Effector CD8-positive, alpha-beta T cell (primary cell): ENCODE results near the gene CEP55.
"Not testable (repeated sequence)": the region's sequence is repeated elsewhere in the genome, so short reads cannot be mapped to it uniquely, and the experiment has no call there.

ENCODE experiments used
- DNase-seq: peaks from one replicate; lab custom pipeline; 2025; lab: John Stamatoyannopoulos, UW

The CEP55 gene

DNA sequence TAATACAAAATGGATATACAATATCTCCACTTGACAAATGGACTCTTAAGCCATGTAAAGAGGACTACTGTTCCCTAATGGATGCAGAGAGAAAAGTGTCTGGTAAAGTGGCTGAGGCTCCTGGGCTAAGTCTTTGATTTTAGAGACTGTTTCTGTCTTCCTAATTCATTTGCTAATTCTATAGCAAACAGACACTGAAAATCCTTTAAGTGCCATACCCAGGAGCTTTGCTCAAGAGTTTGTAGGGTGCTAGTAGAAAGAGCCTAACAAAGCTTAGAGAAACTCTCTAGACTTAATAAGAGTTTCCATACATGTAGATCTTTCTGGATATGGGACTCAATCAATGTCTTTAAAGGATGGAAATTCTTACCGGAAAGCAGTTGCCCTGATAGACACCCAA lies 16.7 kb downstream of the CEP55 start:
- no peak for DNase-seq

DNA sequence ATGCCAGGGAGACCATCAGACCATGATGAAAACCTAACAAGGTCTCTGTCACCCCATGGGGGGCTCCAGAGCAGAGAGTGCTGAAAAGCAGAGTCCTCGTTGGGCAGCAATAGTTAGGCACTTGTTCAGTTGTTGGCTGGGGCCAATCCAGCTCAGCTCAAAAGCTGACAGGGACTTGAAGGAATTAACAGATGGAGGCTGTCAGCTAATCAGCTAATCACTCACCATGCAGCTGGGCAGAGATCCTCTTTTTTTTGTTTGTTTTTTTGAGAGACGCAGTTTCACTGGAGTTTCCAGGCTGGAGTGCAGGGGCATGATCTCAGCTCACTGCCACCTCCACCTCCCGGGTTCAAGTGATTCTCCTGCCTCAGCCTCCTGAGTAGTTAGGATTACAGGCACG lies 18.1 kb downstream of the CEP55 start:
- DNase-seq: no peak

DNA sequence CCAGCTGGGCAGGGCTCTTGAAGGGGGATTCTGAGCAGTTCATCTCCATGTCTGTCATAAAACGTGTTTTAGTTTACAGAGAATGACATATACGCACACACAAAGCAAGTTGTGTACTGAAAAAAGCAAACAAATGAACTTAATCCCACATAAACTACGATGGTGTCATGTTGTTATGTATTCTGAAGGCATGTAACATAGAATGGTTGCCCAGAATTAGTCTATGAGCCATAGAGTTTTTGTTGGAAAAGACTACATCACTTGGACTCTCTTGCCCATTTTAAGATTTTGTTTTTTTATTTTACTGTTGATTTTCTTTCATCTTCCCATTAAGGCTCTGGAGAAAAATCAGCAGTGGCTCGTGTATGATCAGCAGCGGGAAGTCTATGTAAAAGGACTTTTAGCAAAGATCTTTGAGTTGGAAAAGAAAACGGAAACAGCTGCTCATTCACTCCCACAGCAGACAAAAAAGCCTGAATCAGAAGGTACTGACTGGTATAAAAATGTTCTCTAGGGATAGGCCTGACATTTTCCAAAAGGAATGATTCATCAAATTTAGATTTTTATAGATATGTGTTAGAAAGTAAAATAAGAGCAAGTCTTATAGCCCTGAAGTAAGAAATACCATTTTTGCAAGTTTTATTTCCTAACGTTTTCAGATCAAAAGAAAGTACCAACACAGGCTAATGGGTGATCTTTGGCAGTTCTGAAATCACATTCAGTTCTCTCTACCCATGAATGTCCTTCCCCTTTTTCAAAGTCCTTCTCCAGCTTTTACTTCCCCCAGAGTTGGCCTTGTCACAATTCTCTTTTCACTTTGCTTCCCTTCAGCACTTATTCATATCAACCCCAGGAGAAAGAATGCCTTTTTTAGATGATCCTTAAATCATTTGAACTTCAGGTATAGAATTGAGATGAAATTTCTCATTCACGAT lies 18.9 kb downstream of the CEP55 start:
- DNase-seq: no peak

DNA sequence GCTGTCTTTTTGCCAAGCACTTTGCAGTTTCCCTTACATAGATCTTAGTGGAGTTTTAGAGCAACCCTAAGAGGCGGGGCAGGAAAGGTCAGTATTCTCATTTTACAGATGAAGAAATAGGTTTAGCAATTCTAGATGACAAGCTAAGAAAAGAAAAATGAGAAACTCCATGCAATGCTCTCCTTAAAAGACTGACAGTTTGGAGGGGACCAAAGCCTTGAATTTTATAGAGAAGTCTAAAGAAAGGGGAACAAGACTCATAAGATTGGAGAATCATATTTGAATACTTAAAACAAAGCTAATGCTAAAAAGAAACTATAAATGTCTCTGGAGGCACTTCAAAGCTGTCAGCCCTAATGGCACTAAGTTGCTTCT lies 19.6 kb downstream of the CEP55 start:
- no peak for DNase-seq

DNA sequence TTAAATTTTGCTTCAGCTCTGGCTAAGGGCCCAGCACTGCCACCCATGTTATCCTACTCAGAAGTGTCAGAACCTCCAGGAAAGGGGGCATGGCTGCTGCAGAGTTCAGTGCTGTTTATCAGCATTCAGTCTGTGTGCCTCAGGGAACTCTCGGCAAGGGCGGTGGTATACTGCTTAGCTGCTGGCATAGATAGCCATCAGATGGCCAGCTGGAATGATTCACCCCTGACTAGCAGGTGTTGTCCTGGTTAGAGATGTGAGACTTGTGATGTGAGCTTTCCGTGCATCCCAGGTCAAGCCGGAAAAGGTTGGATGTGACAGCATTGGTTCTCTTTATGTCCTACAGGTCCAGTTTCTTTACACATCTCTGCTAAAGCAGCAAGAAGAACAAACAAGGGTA lies 22.1 kb downstream of the CEP55 start:
- no peak for DNase-seq

DNA sequence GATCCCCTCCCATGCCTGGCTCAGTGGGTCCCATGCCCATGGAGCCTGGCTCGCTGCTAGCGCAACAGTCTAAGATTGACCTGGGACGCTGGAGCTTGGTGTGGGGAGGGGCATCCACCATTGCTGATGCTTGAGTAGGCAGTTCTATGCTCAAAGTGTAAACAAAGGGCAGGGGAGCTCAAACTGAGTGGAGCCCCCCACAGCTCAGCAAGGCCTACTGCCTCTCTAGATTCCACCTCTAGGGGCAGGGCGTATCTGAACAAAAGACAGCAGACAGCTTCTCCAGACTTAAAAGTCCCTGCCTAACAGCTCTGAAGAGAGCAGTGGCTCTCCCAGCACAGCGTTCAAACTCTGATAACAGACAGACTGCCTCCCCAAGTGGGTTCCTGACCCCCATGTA lies 38.9 kb downstream of the CEP55 start:
- no peak for DNase-seq

DNA sequence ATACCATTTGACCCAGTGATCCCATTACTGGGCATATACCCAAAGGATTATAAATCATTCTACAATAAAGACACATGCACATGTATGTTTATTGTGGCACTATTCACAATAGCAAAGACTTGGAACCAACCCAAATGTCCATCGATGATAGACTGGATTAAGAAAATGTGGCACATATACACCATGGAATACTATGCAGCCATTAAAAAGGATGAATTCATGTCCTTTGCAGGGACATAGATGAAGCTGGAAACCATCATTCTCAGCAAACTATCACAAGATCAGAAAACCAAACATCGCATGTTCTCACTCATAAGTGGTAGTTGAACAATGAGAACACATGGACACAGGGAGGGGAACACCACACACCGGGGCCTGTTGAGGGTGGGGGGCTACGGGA lies 44.5 kb downstream of the CEP55 start:
- not testable (repeated sequence) for DNase-seq

DNA sequence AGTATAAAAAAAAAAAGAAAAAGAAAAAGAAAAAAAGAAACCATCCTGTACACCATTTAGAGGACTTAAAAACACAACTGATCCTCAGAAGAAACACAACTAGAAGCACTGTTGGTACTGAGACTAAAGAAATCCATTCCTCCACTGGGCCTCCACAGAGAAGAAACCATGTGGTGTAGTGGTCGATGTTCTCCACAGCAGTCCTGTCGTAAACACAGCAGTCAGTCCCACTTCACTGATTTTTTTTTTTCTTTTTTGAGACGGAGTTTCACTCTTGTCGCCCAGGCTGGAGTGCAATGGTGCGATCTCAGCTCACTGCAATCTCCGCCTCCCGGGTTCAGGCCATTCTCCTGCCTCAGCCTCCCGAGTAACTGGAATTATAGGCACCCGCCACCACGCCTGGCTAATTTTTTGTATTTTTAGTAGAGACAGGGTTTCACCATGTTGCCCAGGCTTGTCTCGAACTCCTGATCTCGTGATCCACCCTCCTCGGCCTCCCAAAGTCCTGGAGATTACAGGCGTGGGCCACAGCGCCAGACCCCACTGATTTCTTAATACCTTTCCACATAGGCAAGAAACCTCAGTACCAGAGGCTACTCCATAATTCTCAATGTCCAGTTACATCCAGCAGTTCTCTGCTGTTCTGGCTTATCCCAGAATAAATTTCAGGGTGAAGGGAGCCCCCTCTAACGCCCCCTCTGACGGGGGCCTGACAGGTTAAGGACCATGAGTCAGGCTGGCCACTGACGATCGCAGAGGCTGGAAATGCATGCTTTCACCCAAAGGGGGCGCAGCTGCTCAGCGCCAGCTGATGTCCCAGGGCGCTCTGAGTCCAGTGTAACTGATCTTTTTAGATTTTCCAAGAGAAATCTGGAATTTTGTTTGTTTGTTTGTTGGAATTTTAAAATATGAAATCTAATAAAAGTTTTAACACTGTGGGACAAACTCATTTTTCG lies 45.3 kb downstream of the CEP55 start:
- no peak for DNase-seq

DNA sequence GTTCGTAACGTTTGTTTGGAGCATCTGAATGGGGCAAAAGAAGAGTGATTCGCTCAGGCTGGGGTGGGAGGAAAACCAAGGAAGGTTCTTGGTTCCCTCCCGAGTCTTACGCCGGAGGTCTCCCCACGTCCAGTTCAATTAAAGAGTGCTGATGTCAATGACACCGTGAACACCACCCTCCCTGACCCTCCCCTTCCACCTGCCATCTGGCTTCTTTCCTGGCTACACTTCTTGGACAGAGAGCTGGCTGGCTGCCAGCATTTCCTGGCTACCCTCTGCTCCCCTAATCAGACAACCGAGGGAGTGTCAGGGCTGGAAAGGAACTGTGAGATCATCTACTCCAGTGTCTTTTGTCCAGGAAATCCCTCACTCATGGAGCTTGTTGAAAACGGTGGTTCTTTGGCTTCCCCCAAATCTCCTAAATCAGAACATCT lies 46.0 kb downstream of the CEP55 start:
- DNase-seq: no peak

DNA sequence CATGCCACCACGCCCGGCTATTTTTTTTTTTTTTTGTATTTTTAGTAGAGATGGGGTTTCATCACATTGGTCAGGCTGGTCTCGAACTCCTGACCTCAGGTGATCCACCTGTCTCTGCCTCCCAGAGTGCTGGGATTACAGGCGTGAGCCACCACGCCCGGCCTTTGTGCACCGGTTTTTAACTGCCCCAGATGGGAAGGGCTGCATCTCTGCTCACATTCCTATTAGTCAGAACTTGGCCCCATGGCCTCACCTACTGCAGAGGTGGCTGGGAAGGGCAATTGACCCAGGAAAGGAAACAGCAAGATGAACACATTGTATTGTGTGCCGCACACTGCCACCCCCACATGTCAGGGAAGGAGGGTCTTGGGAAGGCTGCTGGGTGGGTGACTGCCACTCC lies 50.6 kb downstream of the CEP55 start:
- not testable (repeated sequence) for DNase-seq

DNA sequence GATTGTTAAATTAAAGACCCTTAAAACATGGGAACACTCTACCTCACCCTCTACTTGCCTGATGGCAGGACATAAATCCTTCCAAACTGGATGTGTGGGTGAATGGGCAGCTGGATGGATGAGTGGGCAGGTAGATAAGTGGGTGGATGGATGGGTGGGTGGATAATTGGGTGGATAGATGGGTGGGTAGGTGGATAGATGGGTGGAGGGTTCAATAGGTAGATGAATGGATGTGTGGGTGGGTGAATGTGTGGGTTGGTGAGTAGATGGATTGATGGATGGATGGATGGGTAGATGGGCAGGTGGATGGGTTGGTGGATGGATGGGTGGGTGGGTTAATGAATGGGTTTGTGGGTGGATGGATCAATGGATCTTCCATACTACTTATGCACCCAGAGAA lies 51.1 kb downstream of the CEP55 start:
- no peak for DNase-seq

DNA sequence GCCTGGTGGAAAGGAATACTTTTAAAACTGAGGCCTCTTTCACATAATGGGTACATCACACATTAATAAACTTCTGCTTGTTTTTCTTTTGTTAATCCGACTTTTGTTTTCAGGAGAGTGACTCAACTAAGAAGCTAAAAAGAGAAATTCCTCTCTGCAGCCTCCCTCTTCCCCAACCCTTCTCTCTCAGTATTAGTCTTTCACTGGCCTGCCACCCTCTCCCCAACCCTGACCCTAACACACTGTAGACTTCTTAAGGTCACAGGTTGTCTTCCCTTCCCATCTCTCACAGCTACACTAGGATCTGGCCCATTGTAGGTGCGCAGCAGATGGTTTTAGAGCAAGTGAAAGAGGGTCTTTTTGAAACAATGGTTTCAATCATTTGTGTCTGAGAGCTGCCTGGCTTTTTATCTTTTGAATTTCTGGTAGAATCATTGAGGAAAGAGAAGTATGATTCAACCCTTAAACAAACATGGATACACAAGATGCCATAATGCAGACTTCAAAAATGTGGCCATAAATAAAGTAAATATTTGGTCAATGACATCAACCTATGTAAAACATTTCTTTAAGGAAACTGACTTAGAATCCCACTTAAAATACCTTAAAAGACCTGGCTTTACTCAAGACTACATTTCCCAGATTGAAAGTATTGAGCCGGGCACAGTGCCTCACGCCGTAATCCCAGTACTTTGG lies 52.1 kb downstream of the CEP55 start:
- DNase-seq: no peak

DNA sequence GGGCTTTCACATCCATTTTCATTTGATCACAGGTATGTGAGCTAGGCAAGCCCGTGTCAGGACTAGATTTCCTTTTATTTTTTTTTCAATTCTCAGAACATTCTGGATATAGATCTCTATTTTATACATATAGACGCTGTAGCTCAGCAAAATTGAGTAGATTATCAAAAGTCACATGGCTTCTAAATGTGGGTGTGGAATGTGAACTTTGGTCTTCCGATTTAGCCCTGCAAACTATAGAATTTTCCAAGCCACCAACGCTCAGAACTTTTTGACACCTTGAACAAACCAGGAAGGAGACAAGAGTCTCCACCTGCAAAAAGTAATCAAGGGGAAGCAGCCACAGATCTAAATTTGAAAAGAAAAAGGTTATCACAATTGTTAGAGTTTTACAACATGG lies 54.2 kb downstream of the CEP55 start:
- no peak for DNase-seq

DNA sequence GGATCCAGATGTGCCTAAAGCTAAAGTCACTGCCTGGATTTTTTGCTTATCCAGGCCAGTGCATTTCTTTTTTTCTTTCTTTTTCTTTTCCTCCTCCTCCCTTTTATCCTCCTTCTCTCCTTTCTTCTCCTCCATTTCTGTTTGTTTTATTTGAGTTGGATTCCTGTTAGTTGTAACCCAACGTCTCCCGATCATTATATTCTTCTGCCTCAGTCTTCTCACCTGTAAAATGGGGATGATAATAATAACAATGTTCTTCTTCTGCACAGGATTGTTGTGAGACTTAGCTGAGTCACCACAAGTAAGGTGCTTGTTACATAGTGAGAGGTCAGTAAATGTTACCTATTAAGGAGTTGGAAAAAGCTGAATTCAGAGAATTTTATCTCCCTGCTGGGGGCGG lies 56.4 kb downstream of the CEP55 start:
- no peak for DNase-seq

DNA sequence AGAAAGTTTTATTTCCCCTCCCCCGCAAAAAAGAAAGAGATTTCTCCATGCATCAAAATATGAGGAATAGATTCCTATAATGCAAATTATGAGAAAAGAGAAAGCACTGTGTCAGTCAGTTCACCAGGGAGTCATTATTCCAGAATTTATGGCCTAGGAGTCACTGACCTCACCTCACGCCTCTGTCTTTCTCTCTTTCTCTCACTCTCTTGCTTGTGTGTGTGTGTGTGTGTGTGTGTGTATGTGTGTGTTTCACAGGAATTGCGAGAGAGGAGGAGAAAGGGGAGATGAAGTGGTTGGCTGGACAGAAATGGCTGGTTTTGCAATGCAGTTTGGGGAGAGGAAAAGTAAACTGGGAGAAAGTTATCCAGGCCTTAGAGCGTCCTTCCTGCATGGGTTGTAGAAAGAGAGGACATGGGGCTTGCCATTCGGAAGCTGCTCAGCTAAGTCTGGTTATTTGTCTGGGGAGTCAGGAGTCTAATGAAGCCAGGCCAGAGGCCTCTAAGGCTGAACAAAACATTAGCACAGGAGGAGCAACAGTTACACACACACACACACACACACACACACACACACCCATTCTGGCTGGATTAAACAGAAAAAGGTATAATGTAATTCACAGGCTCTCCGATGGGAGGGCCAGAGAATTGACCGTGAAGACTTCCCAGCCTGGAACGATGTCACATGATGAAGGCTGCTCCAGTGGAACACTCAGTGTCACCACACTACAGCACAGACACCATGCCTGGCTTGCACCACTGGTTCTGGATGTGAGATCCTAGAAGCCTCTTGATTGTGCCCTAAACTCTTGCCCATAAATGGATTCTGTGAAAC lies 57.3 kb downstream of the CEP55 start:
- DNase-seq: no peak

DNA sequence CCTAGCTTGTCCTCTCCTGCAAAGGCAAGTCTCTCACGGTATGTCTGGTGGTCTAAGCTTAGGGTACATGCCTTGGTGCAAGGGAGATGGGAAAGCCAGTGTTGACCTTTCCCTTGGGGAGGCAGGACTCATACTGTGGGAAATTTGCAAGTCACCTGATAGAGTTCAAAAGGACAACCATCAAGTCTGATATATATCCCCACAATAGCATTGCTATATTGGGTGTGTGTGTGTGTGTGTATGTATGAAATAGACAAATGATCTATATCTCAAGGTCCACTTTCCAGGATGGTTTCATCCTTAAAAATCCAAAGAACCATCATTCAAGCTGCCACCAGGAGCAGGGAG lies 57.9 kb downstream of the CEP55 start:
- no peak for DNase-seq

DNA sequence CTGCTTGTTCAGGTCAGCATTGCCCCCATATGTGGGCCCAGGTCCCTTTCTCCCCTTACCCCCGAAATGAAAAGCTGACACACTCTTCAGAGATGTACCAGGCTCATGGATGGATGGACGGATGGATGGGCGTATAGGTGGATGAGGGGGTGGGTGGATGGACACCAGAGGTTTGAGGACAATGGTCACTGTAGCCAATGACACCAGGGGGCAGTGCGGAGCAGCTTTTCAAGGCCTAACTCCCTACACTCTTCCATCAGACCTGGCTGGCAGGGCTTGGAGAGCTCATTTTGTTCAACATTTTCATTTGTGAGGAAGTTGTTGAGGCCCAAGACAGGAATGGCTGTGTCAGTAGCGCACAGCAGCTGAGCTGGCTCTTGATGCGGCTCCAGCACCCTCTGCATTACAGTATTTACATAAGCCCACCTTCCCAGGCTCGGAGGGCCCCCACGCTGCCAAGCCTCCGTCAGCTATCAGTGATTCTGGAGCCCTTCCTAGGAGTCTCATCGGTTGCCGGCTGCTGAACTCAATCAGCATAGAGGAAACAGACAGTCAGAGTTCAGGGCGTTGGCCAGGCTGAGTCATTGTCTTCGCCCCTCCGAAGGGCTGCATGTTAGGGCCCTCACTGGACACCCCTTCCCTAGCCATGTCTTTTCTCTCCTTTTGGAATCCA lies 58.5 kb downstream of the CEP55 start:
- peak; percentile 1 for DNase-seq

DNA sequence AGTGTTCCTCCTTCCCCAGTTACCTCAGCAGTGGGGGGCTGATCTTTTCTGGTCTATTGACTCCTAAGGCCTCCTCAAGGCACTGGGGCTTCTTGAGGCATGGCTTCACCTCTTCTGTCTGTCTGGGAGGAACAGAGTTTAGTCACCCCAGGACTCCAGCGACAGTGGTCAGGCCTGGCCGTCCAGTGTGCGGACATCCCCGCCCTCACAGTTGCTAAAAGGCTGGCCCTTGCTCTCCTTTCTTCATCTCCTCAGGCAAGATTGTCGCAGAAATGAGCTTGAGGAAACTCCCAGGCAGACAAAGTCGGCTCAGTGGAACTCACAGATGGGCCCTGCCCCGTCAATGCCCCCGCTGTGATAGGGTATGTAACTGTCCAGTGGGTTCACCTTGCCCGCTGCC lies 63.1 kb downstream of the CEP55 start:
- DNase-seq: no peak

DNA sequence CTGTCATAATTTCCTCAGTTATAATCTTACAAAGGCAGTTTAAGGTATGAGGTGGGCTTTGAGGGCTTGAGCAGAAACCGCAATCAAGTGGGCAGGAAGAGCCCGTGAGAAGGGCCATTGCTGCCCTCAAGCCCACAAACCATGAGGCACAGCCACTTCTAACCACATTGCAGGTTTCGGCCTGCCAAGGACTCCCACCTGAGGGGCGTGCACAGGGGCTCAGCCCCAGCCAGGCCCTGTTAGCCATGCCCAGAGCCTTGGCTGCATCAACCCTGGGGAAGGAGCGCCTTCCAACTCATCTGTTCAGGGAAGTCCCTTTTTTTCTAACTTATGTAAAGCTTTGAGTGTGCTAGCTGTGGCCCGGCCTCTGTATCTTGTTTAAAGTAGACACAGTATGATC lies 64.1 kb downstream of the CEP55 start:
- no peak for DNase-seq

DNA sequence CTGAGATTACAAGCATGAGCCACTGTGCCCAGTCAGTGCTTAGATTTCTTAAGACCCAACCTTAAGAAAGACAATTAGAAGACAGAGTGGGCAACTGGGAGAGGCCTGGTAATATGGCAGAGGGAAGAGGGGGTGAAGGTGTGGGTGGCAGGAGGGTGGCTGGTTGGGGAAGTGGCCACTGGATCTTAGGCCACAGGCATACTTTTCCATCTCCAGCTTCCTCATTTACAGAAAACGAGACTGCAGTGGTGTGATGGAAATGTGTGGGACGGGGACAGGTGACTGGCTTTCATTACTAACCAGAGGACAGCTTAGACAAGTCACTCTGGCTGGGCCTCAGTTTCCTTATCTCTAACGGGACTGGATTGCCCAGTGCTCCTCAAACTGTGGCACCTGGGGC lies 69.0 kb downstream of the CEP55 start:
- DNase-seq: no peak
